Liver (tissue), 9 donors: ENCODE measurements around the gene FAM156A. TPM values are rescaled to one million over a fixed set of nuclear protein-coding genes. Genes with fewer than 3 reads are reported as not detected.
"Not testable (repeated sequence)": the region's sequence is repeated elsewhere in the genome, so short reads cannot be mapped to it uniquely, and the experiment has no call there.

Experiments used
- DNase-seq: peaks from one replicate; pipeline ENCODE4 v3.0.0-alpha.2; 2017; ENCODE audit warnings: low spot score
- H3K27ac ChIP-seq, 2 donors: one replicate each; pipeline ENCODE4 v1.7.0; 2013; ENCODE audit warnings: inconsistent platforms in 2 of 2, low read length in 2 of 2, control low read depth in 1 of 2, low read depth in 1 of 2, mild to moderate bottlenecking in 1 of 2
- H3K27me3 ChIP-seq, 4 donors: one replicate each; pipeline versions ENCODE4 v1.6.1 to v1.7.0; 2013; ENCODE audit warnings: low read length in 3 of 4, inconsistent platforms in 1 of 4, mild to moderate bottlenecking in 1 of 4, moderate library complexity in 1 of 4; ENCODE audit not compliant: control insufficient read depth in 4 of 4, insufficient read depth in 4 of 4
- H3K36me3 ChIP-seq, 4 donors: one replicate each; pipeline versions ENCODE4 v1.6.1 to v1.7.0; 2013; ENCODE audit warnings: low read length in 3 of 4, mild to moderate bottlenecking in 3 of 4, low read depth in 1 of 4, moderate library complexity in 1 of 4; ENCODE audit not compliant: control insufficient read depth in 4 of 4, insufficient read depth in 3 of 4
- H3K4me1 ChIP-seq, 4 donors: one replicate each; pipeline versions ENCODE4 v1.6.1 to v1.7.0; 2013; ENCODE audit warnings: low read length in 3 of 4, mild to moderate bottlenecking in 3 of 4, moderate library complexity in 1 of 4; ENCODE audit not compliant: control insufficient read depth in 4 of 4, insufficient read depth in 4 of 4
- H3K4me3 ChIP-seq, 3 donors: one replicate each; pipeline versions ENCODE4 v1.6.1 to v1.7.0; 2013; ENCODE audit warnings: low read length in 3 of 3, control low read depth in 1 of 3, low read depth in 1 of 3, mild to moderate bottlenecking in 1 of 3
- H3K9ac ChIP-seq, 2 donors: one replicate each; pipeline ENCODE4 v1.7.0; 2013; ENCODE audit warnings: low read length in 2 of 2, mild to moderate bottlenecking in 2 of 2, moderate library complexity in 2 of 2, control low read depth in 1 of 2, low read depth in 1 of 2
- H3K9me3 ChIP-seq, 4 donors: one replicate each; pipeline versions ENCODE4 v1.6.1 to v1.7.0; 2013; ENCODE audit warnings: low read length in 3 of 4; ENCODE audit not compliant: control insufficient read depth in 4 of 4
- EGR1 ChIP-seq, 2 donors: IDR thresholded peaks; 2 replicates each; pipeline ENCODE4 v1.6.1; 2016 to 2018; ENCODE audit warnings: antibody characterized with exemption in 2 of 2, low read depth in 2 of 2
- FOXA1 ChIP-seq: IDR thresholded peaks from 2 replicates; pipeline ENCODE4 v1.6.1; 2016; ENCODE audit warnings: antibody characterized with exemption
- FOXA2 ChIP-seq: IDR thresholded peaks from 2 replicates; pipeline ENCODE4 v1.6.1; 2016; ENCODE audit warnings: antibody characterized with exemption
- GABPA ChIP-seq, 2 donors: IDR thresholded peaks in 1 of 2; conservative IDR thresholded peaks in 1 of 2; 2 replicates each; pipeline ENCODE4 v1.6.1; 2016; ENCODE audit warnings: antibody characterized with exemption in 2 of 2, mild to moderate bottlenecking in 1 of 2, moderate library complexity in 1 of 2
- HNF4A ChIP-seq, 2 donors: conservative IDR thresholded peaks; 2 replicates each; pipeline ENCODE4 v1.6.1; 2016; ENCODE audit warnings: antibody characterized with exemption in 2 of 2, mild to moderate bottlenecking in 2 of 2
- HNF4G ChIP-seq: IDR thresholded peaks from 2 replicates; pipeline ENCODE4 v1.6.1; 2016; ENCODE audit warnings: antibody characterized with exemption
- JUND ChIP-seq, 2 donors: IDR thresholded peaks; 2 replicates each; pipeline ENCODE4 v1.6.1; 2016; ENCODE audit warnings: antibody characterized with exemption in 2 of 2
- MAX ChIP-seq: IDR thresholded peaks from 2 replicates; pipeline ENCODE4 v1.6.1; 2016; ENCODE audit warnings: antibody characterized with exemption
- NR2F2 ChIP-seq: IDR thresholded peaks from 2 replicates; pipeline ENCODE4 v1.6.1; 2016; ENCODE audit warnings: antibody characterized with exemption
- RAD21 ChIP-seq, 2 donors: IDR thresholded peaks; 2 replicates each; pipeline ENCODE4 v1.6.1; 2016; ENCODE audit warnings: antibody characterized with exemption in 2 of 2, mild to moderate bottlenecking in 2 of 2
- REST ChIP-seq: IDR thresholded peaks from 2 replicates; pipeline ENCODE4 v1.6.1; 2016; ENCODE audit warnings: antibody characterized with exemption, mild to moderate bottlenecking
- YY1 ChIP-seq: IDR thresholded peaks from 2 replicates; pipeline ENCODE4 v1.6.1; 2016; ENCODE audit warnings: antibody characterized with exemption, mild to moderate bottlenecking
- ZBTB33 ChIP-seq: IDR thresholded peaks from 2 replicates; pipeline ENCODE4 v1.6.1; 2016; ENCODE audit warnings: antibody characterized with exemption
- WGBS: extraction: QIAGEN DNeasy Blood & Tissue Kit; methylation state at CpG from one replicate; pipeline ENCODE4 v1.1.7; 2013; 5-methylcytosine and 5-hydroxymethylcytosine counted together
- polyA plus RNA-seq, 2 donors: library from polyadenylated mRNA; stranded (reverse) in 1 of 2; unstranded in 1 of 2; fragments of 200-250 nt in 1 of 2; fragments of >200 nt in 1 of 2; fragmentation: Nextera tagmentation in 1 of 2; extraction: Ambion mirVana in 1 of 2; gene quantifications; one replicate each; pipeline versions ENCODE4 v1.2.1 to v1.2.3, GENCODE V29; 2013 to 2015
- total RNA-seq, 2 donors: library from RNA; depleted of rRNA; stranded (reverse); fragments of >200 nt; gene quantifications; one replicate each; pipeline ENCODE4 v1.2.3, GENCODE V29; 2014
- TF ChIP-seq, protein P1 (sequence below): IDR thresholded peaks from 2 replicates; pipeline ENCODE4 v1.6.1; 2016; ENCODE audit warnings: antibody characterized with exemption
- TF ChIP-seq, protein P2 (sequence below): fragments of 150-350 bp; IDR thresholded peaks from 2 replicates; pipeline ENCODE4 v1.5.1; 2017; ENCODE audit warnings: improper control_type of control experiment, low read depth, low read length; ENCODE audit not compliant: missing input control
- donor health status: healthy.
- donor health status: healthy.
- donor health status: healthy.
- donor health status: healthy.
- donor health status: healthy.

FAM156A gene
- total and polyA plus RNA-seq, 4 donors = 2.7 to 12.6 (median 5.9) TPM

DNA sequence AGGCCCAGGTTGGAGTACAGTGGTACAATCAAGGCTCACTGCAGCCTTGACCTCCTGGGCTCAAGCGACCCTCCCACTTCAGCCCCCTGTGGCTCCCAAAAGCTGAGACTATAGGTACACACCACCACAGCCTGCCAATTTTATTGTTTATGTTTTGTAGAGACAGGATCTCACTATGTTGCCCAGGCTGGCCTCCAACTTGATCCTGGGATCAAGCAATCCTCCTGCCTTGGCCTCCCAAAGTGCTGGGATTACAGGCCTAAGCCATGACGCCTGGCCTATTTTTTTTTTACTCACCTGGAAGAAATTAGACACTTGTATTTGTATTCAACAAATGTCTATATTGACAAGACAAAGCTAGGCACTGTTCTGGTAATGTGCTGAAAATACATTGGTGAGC lies 25.1 kb downstream of the FAM156A start:
- TF ChIP-seq, protein P1, sequence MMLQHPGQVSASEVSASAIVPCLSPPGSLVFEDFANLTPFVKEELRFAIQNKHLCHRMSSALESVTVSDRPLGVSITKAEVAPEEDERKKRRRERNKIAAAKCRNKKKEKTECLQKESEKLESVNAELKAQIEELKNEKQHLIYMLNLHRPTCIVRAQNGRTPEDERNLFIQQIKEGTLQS = no peak
- TF ChIP-seq YY1 = no peak
- no peak for TF ChIP-seq RAD21 (IDR thresholded peaks at IDR 0.05)
- TF ChIP-seq NR2F2 = no peak
- no peak for TF ChIP-seq JUND (IDR thresholded peaks at IDR 0.05)
- no peak for TF ChIP-seq FOXA1
- TF ChIP-seq, protein P2, sequence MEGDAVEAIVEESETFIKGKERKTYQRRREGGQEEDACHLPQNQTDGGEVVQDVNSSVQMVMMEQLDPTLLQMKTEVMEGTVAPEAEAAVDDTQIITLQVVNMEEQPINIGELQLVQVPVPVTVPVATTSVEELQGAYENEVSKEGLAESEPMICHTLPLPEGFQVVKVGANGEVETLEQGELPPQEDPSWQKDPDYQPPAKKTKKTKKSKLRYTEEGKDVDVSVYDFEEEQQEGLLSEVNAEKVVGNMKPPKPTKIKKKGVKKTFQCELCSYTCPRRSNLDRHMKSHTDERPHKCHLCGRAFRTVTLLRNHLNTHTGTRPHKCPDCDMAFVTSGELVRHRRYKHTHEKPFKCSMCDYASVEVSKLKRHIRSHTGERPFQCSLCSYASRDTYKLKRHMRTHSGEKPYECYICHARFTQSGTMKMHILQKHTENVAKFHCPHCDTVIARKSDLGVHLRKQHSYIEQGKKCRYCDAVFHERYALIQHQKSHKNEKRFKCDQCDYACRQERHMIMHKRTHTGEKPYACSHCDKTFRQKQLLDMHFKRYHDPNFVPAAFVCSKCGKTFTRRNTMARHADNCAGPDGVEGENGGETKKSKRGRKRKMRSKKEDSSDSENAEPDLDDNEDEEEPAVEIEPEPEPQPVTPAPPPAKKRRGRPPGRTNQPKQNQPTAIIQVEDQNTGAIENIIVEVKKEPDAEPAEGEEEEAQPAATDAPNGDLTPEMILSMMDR = no peak
- TF ChIP-seq HNF4A (conservative IDR thresholded peaks at IDR 0.05) = no peak
- TF ChIP-seq GABPA (IDR thresholded peaks at IDR 0.05 in 1 of 2, conservative IDR thresholded peaks at IDR 0.05 in 1 of 2) = no peak
- no peak for TF ChIP-seq FOXA2
- no peak for TF ChIP-seq HNF4G
- TF ChIP-seq MAX = no peak
- no peak for TF ChIP-seq ZBTB33
- no peak for TF ChIP-seq EGR1 (IDR thresholded peaks at IDR 0.05; ENCODE audit: low read depth in 2 of 2)
- TF ChIP-seq REST = no peak
- no peaks in the 10 kb centered on the region for H3K27me3 ChIP-seq
- WGBS = 92% methylated on average over 2 of the region's 2 CpGs
- no peak overlapping the region for H3K9ac ChIP-seq
- H3K36me3 ChIP-seq = no peaks in the 10 kb centered on the region
- DNase-seq = no peak
- no peak overlapping the region for H3K27ac ChIP-seq
- no peak overlapping the region for H3K4me3 ChIP-seq
- H3K9me3 ChIP-seq = no peaks in the 10 kb centered on the region
- peaks cover 0 to 16% (median 13%) of the 10 kb centered on the region in 4 donors for H3K4me1 ChIP-seq

DNA sequence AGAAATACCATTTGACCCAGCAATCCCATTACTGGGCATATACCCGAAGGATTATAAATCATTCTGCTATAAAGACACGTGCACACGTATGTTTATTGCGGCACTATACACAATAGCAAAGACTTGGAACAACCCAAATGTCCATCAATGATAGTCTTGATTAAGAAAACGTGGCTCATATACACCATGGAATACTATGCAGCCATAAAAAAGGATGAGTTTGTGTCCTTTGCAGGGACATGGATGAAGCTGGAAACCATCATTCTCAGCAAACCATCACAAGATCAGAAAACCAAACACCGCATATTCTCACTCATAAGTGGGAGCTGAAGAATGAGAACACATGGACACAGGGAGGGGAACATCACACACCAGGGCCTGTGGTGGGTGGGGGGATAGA lies 28.1 kb downstream of the FAM156A start:
- not testable (repeated sequence) for H3K9ac ChIP-seq, H3K4me3 ChIP-seq, H3K27ac ChIP-seq, DNase-seq, H3K9me3 ChIP-seq, H3K27me3 ChIP-seq, H3K36me3 ChIP-seq
- H3K4me1 ChIP-seq = peaks cover 0 to 12% (median 9%) of the 10 kb centered on the region in 4 donors
- WGBS = 85% methylated on average over 6 of the region's 6 CpGs
